ENCODE data around the gene DDX1.
"Not testable (repeated sequence)": the region's sequence is repeated elsewhere in the genome, so short reads cannot be mapped to it uniquely, and the experiment has no call there.

DDX1 gene

GRCh38 chr2:15617778-15618448, 26.2 kb downstream of the DDX1 start:
- no peak for DNase-seq

GRCh38 chr2:15618449-15618855, 26.8 kb downstream of the DDX1 start:
- no peak for DNase-seq

- no peak for DNase-seq
Measured at GRCh38 chr2:15619076-15619475, 27.4 kb downstream of the DDX1 start.

GRCh38 chr2:15619510-15619909, 27.8 kb downstream of the DDX1 start:
- no peak for DNase-seq

GRCh38 chr2:15619938-15620337, 28.3 kb downstream of the DDX1 start:
- DNase-seq, result no peak

GRCh38 chr2:15620340-15620739, 28.7 kb downstream of the DDX1 start:
- DNase-seq, result no peak

- no peak for DNase-seq
Measured at GRCh38 chr2:15620857-15621471, 29.3 kb downstream of the DDX1 start.

GRCh38 chr2:15621472-15621870, 29.8 kb downstream of the DDX1 start:
- DNase-seq, result not testable (repeated sequence)

- DNase-seq, result no peak
Measured at GRCh38 chr2:15622214-15622613, 30.5 kb downstream of the DDX1 start.

- DNase-seq, result no peak
Measured at GRCh38 chr2:15622614-15623480, 31.2 kb downstream of the DDX1 start.

- DNase-seq, result no peak
Measured at GRCh38 chr2:15623481-15623796, 31.8 kb downstream of the DDX1 start.

- DNase-seq, result no peak
Measured at GRCh38 chr2:15623898-15624541, 32.4 kb downstream of the DDX1 start.

GRCh38 chr2:15624903-15625302, 33.2 kb downstream of the DDX1 start:
- no peak for DNase-seq

GRCh38 chr2:15625344-15626036, 33.8 kb downstream of the DDX1 start:
- no peak for DNase-seq

- DNase-seq, result no peak
Measured at GRCh38 chr2:15626126-15626525, 34.5 kb downstream of the DDX1 start.

- no peak for DNase-seq
Measured at GRCh38 chr2:15626967-15627366, 35.3 kb downstream of the DDX1 start.

GRCh38 chr2:15627817-15628684, 36.4 kb downstream of the DDX1 start:
- no peak for DNase-seq

GRCh38 chr2:15628899-15629855, 37.5 kb downstream of the DDX1 start:
- DNase-seq, result no peak

- no peak for DNase-seq
Measured at GRCh38 chr2:15630121-15630977, 38.7 kb downstream of the DDX1 start.

All from stimulated activated CD4-positive, alpha-beta T cell treated with anti-CD3 and anti-CD28 coated beads, Interleukin-4, amount 100 ng/mL, for 4 hours (primary cell).